NCI-H748 (cell line): ENCODE measurements around the gene LRRC8E.
"Not testable (repeated sequence)": the region's sequence is repeated elsewhere in the genome, so short reads cannot be mapped to it uniquely, and the experiment has no call there.

Experiments used
- DNase-seq: peaks from one replicate; lab custom pipeline; 2025; ENCODE audit not compliant: unreplicated experiment; lab: John Stamatoyannopoulos, UW

The LRRC8E gene

DNA sequence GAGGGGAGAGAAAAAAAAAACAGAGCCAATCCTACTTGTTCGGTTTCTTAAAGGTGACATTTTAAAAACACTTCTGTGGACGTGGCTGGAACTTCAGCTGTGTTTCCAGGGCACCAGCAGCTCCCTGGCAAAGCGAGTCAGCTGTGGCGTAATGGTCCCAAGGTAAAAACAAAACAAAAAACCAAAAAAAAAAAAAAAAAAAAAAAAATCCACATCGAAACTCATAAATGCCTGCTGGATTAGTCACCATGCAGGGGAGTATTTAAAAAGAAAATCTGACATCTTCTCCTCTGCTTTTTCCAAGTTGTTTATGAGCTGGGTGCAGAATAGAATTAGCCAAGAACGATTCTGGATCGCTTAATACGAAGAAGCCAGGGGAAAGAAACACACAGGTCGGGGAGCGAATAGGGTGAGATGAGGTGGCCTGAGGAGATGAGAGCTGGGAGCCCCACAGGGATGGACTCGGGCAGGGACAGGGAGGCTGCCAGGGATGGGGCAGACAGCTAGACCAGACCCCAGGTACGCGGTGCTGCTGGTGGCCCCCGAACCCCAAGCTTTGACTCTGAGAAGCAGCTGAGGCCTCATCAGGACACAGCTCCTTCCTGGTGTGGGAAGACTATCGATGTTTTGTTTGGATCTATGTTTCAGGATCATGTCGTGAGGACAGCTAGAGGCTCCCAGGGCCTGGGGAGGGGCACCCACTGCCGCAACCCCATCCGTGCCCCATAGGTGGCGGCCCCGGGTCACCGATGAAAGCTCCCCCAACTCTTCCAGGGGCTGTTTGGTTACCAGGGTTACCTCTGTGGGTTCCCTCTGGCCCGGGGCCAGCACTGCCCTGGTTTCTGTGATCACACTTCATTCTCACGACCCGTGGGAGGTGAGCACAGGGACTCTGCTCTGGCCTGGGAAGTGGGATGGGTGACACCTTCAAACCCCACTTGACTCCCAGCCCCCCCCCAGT is 40.7 kb downstream of the LRRC8E start:
- peak; percentile 22 for DNase-seq

- DNase-seq = not testable (repeated sequence)
Measured at GRCh38 chr19:7930030-7930429, 41.7 kb downstream of the LRRC8E start.

DNA sequence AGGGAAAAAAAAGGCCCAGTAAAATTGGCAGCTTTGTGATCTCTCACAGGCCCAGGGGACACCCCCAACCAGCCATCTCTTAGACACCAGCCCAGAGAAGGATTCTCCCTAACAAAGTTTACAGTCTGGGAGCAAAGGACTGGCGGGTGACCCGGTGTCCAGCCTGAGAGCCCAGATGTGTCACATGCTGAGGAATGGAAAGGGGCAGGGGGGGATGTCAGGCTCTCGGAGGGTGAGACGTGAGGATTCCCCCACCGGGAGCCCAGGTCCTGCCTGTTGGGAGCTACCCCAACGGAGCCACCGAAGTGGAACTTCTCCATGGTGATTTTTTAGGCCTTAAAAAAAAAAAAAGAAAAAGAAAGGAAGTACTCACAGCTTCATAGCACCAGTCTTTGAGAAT is 42.5 kb downstream of the LRRC8E start:
- no peak for DNase-seq

- DNase-seq = no peak
Measured at GRCh38 chr19:7931221-7932061, 43.1 kb downstream of the LRRC8E start.

GRCh38 chr19:7932276-7932929 is 44.1 kb downstream of the LRRC8E start:
- DNase-seq = no peak

DNA sequence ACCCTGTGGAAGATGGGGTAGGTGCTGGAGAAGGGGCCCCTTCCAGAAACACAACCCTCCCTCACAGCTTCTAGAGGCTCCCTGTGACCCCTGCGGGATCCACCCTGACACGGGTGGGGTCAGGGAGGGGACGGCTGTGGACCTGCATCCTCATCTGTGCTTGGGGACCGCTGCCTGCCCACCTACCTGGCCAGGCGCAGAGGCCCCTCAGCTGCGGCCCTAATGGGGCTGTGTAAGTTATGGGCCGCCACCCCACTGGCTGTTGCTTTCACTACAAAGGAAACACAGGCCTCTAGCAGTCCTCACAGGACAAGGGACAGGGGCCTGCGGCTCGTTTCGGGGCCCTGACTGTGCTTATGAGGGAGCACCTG is 44.6 kb downstream of the LRRC8E start:
- DNase-seq = no peak

DNA sequence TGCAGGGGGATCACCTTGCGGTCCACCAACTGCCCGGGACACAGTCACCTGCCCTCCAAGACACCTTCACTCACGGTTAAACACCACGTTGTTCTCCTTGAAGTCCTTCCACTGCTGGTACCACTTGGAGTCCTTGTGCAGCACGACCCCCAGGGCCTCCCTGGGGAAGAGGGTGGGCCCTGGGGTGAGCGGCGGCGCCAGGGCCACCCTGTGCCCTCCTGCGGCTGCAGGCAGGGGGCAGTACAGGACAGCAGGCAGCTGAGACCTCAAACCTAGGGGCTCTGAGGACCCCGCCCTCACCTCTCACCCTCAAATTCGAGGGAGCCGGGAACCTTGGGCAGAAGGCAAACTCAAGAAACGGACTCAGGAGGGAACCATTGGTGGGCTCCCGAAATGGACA is 45.1 kb downstream of the LRRC8E start:
- no peak for DNase-seq

GRCh38 chr19:7933828-7934725 is 45.8 kb downstream of the LRRC8E start:
- DNase-seq = no peak

- DNase-seq = no peak
Measured at GRCh38 chr19:7934766-7935165, 46.5 kb downstream of the LRRC8E start.

GRCh38 chr19:7940841-7941240 is 52.5 kb downstream of the LRRC8E start:
- no peak for DNase-seq

- no peak for DNase-seq
Measured at GRCh38 chr19:7941895-7942596, 53.7 kb downstream of the LRRC8E start.

DNA sequence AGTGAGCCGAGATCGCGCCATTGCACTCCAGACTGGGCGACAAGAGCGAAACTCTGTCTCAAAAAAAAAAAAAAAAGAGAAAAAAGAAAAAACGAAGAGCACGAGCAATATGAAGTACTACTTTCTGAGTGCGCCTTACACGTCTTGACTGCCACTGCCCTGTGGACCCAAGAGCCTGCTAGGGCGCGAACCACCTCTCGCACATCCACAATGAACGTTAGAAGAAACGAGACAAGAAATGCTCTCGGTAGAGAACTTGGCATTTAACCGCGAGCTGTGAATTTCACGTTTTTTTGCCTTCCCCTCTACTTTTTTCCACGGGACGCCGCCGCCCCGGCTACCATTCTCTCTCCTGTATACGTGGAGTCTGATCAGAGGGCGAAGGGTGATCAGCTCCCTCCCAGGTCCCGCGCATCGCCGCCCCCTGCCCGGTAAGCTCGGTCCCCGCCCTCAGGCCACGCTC is 54.7 kb downstream of the LRRC8E start:
- DNase-seq = peak; percentile 50

DNA sequence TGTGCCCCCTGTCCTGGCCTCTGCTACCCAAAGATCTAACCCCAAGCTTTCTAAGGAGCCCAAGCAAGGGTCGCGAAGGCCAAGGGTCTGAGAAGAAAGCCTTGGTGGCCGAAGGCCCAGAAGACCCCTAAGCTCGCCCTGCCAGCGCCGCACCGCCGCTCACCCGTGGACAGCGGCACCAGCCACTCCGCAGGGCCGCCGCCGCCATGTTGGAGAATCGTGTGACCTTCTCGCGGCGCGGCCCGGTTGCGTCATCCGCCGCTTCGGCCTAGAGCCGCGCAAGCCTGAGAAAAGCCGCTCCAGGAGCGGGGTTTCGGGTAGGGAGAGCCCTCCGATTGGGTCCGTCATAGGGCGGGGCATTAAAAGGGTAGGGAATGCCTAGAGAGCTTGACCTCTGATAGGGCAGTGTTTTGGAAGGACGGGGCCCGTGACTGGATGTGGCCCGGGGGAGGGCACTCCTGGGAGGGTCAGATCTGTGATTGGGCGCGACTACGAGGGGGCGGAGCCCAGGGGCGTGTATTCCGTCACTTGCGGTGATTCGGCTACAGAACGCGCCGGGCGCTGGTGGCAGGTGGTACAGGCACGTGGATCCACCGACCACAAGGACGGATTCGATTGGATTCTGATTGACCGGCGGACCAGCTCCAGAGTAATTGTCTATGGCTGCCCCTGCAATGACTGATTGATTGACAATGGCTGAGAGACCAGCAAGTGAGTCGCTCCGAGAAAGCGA is 55.3 kb downstream of the LRRC8E start, which contains the start of gene TIMM44:
Gene TIMM44, minus strand, starts transcription at position 223 of the 733 bp plus-strand sequence. Its CDS starts 15 bp downstream, at position 208.
- DNase-seq = peak; percentile 99

GRCh38 chr19:7944177-7944761 is 56.0 kb downstream of the LRRC8E start:
- DNase-seq = peak; percentile 87

DNA sequence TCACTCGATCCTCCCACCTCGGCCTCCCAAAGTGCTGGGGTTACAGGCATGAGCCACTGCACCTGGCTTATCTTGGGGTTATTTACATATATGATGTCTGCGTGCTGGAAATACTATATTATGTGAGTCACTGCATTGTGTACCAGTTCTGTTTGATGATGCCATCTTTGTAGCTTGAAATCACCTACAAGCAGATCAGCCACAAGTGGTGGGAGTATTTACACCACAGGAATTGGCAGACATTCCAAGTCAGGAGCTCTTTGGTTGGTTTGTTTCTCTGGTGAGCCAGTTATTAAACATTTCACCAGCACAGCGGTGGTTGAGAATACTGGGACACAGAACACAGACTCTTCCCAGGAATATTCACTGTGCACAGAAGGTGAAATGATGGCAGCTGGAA is 59.6 kb downstream of the LRRC8E start:
- no peak for DNase-seq
